SK-N-SH (cell line): ENCODE measurements around the gene CCDC14. TPM values are rescaled to one million over a fixed set of nuclear protein-coding genes. Genes with fewer than 3 reads are reported as not detected.

Experiments
- CTCF ChIA-PET: fragments of 300-600, 350-600 bp; formaldehyde crosslinking; extraction: SDS; loops from one replicate; lab custom pipeline; 2021; lab: Yijun Ruan, JAX
- POLR2A ChIA-PET: fragments of 350-600 bp; sonication (Branson Sonifier 250); formaldehyde crosslinking; extraction: SDS; loops from one replicate; lab custom pipeline; 2020; ENCODE audit warnings: antibody characterized with exemption, inconsistent platforms; lab: Yijun Ruan, JAX
- DNase-seq: peaks from one replicate; pipeline ENCODE4 v3.0.0; 2012
- H2AFZ ChIP-seq: fragments of 200-600 bp; sonication (generic); 2 replicates; pipeline ENCODE4 v1.8.1; 2016; ENCODE audit warnings: antibody characterized with exemption, mild to moderate bottlenecking, low read depth
- H3F3A ChIP-seq: fragments of 200-600 bp; sonication (generic); replicated peaks from 2 replicates; pipeline ENCODE3; 2016; ENCODE audit warnings: antibody characterized with exemption, mild to moderate bottlenecking; ENCODE audit not compliant: insufficient read depth
- H3K27ac ChIP-seq, 2 experiments: fragments of 200-500 bp in 1 of 2; fragments of 200-600 bp in 1 of 2; sonication (Bioruptor generic) in 1 of 2; sonication (generic), shearing (Covaris generic) in 1 of 2; 2 replicates each; pipeline versions ENCODE4 v1.5.1 to v1.6.1; 2014 to 2016; ENCODE audit warnings: low read depth in 2 of 2, inconsistent platforms in 1 of 2, low read length in 1 of 2, mild to moderate bottlenecking in 1 of 2, mixed read lengths in 1 of 2
- H3K27me3 ChIP-seq: fragments of 200-600 bp; sonication (generic), shearing (Covaris generic); 2 replicates; pipeline ENCODE4 v1.6.1; 2016; ENCODE audit warnings: mixed run types; ENCODE audit not compliant: insufficient read depth
- H3K36me3 ChIP-seq, 2 experiments: fragments of 200-500 bp in 1 of 2; fragments of 200-600 bp in 1 of 2; sonication (Bioruptor generic) in 1 of 2; sonication (generic) in 1 of 2; replicated peaks in 1 of 2; 2 replicates each; pipeline versions ENCODE3 to v1.5.1; 2014 to 2016; ENCODE audit warnings: low read length in 1 of 2, mild to moderate bottlenecking in 1 of 2; ENCODE audit not compliant: insufficient read depth in 2 of 2, control insufficient read depth in 1 of 2
- H3K4me1 ChIP-seq, 2 experiments: fragments of 200-500 bp in 1 of 2; fragments of 200-600 bp in 1 of 2; sonication (Bioruptor generic) in 1 of 2; sonication (generic), shearing (Covaris generic) in 1 of 2; 2 replicates each; pipeline versions ENCODE4 v1.5.1 to v1.6.1; 2014 to 2016; ENCODE audit warnings: low read depth in 1 of 2, low read length in 1 of 2, mixed run types in 1 of 2; ENCODE audit not compliant: insufficient read depth in 2 of 2, control insufficient read depth in 1 of 2
- H3K4me2 ChIP-seq: fragments of 200-600 bp; sonication (generic), shearing (Covaris generic); 2 replicates; pipeline ENCODE4 v1.6.1; 2017; ENCODE audit warnings: mixed run types
- H3K4me3 ChIP-seq, 2 experiments: fragments of 200-500 bp in 1 of 2; fragments of 200-600 bp in 1 of 2; sonication (Bioruptor generic) in 1 of 2; sonication (generic), shearing (Covaris generic) in 1 of 2; 2 replicates each; pipeline versions ENCODE4 v1.5.1 to v1.8.1; 2014 to 2016; ENCODE audit warnings: low read depth in 2 of 2, inconsistent platforms in 1 of 2, low read length in 1 of 2, mild to moderate bottlenecking in 1 of 2, mixed read lengths in 1 of 2, moderate library complexity in 1 of 2
- H3K79me2 ChIP-seq: fragments of 200-600 bp; sonication (generic); 2 replicates; pipeline ENCODE4 v1.8.1; 2017; ENCODE audit warnings: mild to moderate bottlenecking; ENCODE audit not compliant: insufficient read depth
- H3K9ac ChIP-seq: fragments of 200-600 bp; sonication (generic); 2 replicates; pipeline ENCODE4 v1.6.1; 2017; ENCODE audit warnings: mixed run types
- H3K9me2 ChIP-seq: fragments of 200-600 bp; sonication (generic); 2 replicates; pipeline ENCODE4 v1.6.1; 2017; ENCODE audit warnings: mixed run types
- H3K9me3 ChIP-seq: fragments of 200-600 bp; sonication (generic); 2 replicates; pipeline ENCODE4 v1.6.1; 2017; ENCODE audit warnings: mixed run types, mild to moderate bottlenecking, moderate library complexity
- H4K20me1 ChIP-seq: fragments of 200-600 bp; sonication (generic); 2 replicates; pipeline ENCODE4 v1.6.1; 2017; ENCODE audit warnings: mild to moderate bottlenecking, mixed run types; ENCODE audit not compliant: insufficient read depth
- EP300 ChIP-seq, 2 experiments: IDR thresholded peaks; 2 replicates each; pipeline versions ENCODE4 v1.4.0 to v1.6.1; 2012; ENCODE audit warnings: borderline replicate concordance in 1 of 2, low read depth in 1 of 2, low read length in 1 of 2
- FOXJ3 ChIP-seq: sonication (generic); formaldehyde crosslinking; IDR thresholded peaks from 2 replicates; pipeline ENCODE4 v1.5.1; 2020; ENCODE audit warnings: mild to moderate bottlenecking, missing genetic modification reagents
- JUND ChIP-seq: IDR thresholded peaks from 2 replicates; pipeline ENCODE4 v1.4.0; 2012
- MAX ChIP-seq: IDR thresholded peaks from 2 replicates; pipeline ENCODE4 v1.4.0; 2012; ENCODE audit warnings: low read depth
- MEF2A ChIP-seq: IDR thresholded peaks from 2 replicates; pipeline ENCODE4 v1.4.0; 2012; ENCODE audit warnings: low read depth, borderline replicate concordance
- POLR2AphosphoS5 ChIP-seq: IDR thresholded peaks from 2 replicates; pipeline ENCODE4 v1.6.1; 2012; ENCODE audit warnings: low read depth, low read length
- RAD21 ChIP-seq: IDR thresholded peaks from 2 replicates; pipeline ENCODE4 v1.6.1; 2012; ENCODE audit warnings: mild to moderate bottlenecking, low read length
- RFX5 ChIP-seq: IDR thresholded peaks from 2 replicates; pipeline ENCODE4 v1.6.1; 2012; ENCODE audit warnings: mild to moderate bottlenecking, improper control_type of control experiment, low read length
- RXRA ChIP-seq: IDR thresholded peaks from 2 replicates; pipeline ENCODE4 v1.4.0; 2012; ENCODE audit warnings: low read depth, mild to moderate bottlenecking, borderline replicate concordance
- USF1 ChIP-seq: IDR thresholded peaks from 2 replicates; pipeline ENCODE4 v1.4.0; 2012; ENCODE audit warnings: low read depth, borderline replicate concordance
- YY1 ChIP-seq: IDR thresholded peaks from 2 replicates; pipeline ENCODE4 v1.4.0; 2012; ENCODE audit warnings: low read depth, mild to moderate bottlenecking
- ZBTB33 ChIP-seq: IDR thresholded peaks from 2 replicates; pipeline ENCODE4 v1.4.0; 2012; ENCODE audit warnings: low read depth, borderline replicate concordance
- WGBS: methylation state at CpG from one replicate; pipeline ENCODE4 v1.1.6; 2017; ENCODE audit warnings: low lambda C conversion rate; 5-methylcytosine and 5-hydroxymethylcytosine counted together
- polyA plus RNA-seq, 3 experiments: library from polyadenylated mRNA; depleted of rRNA; stranded (reverse); fragments of >200 nt; gene quantifications; 2 replicates each; pipeline ENCODE4 v1.2.3, GENCODE V29; 2012

The CCDC14 gene
- polyA plus RNA-seq, 1 of the 3 experiments (the other 2 are of a cell fraction), result 147 TPM

DNA sequence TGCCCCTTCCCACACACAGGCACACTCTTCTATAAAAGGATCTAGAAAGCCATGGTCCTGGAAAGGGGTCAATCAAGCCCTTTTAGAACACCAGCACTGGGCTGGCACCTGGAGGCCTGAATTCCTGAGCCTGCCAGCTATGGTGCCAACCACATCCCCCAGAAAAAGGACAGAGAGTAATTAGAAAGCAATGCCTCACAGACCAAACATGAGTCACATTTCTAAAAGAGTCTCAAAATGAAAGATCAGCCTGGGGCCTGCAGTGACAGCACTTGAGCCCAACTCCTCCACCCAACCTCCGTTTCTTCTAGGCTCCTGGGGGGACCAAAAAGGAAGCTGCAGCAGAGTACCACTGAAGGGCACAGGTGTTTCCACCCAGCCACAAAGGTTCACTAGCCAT lies 91.0 kb downstream of the CCDC14 start (continued):
- TF ChIP-seq MEF2A, result peak; percentile 88

DNA sequence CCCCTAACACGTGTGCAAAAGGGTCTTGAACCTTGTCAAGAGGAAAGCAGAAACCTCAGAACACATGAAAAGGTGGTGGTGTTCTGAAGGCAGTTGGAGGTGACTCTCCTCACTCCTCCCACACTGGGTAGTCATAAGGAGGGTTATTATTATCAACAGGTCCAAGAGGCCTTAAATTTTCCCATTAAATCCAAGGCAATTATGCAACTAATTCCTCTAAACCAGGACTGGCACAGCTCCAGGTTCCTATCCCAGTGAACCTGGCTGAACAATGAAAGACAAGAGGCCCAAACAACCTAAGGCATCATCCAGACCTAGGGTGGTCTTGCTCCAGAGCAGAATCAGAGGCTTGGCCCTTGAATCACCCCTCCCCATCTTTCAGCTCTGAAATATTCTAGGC lies 91.9 kb downstream of the CCDC14 start:
- H3K4me2 ChIP-seq, result 0 out of 2 replicates have a peak overlapping the region, but pooled peaks have one; percentile 46
- peaks cover 49 to 74% of the 10 kb centered on the region in 2 experiments for H3K36me3 ChIP-seq
- H3K9me3 ChIP-seq, result 0 out of 2 replicates have a peak, but pooled peaks cover 3% of the 10 kb centered on the region
- peaks cover 29% of the 10 kb centered on the region for H3F3A ChIP-seq
- TF ChIP-seq YY1, result no peak
- TF ChIP-seq JUND, result no peak
- TF ChIP-seq EP300 (IDR thresholded peaks at IDR 0.05; ENCODE audit: borderline replicate concordance in 1 of 2, low read depth in 1 of 2, low read length in 1 of 2), result no peak
- TF ChIP-seq RFX5, result no peak
- TF ChIP-seq, all 33 proteins: peak for 0
- Histone ChIP-seq H3K27me3 (no peaks in the 10 kb centered on the region), H3K4me1 (peaks cover 2 to 25% of the 10 kb centered on the region in 2 experiments), H3K9ac (no peak overlapping the region), H4K20me1 (peaks cover 5% of the 10 kb centered on the region; the same call in 1 of the 2 replicates), H3K27ac (no peak overlapping the region; a peak in 1 of 4 replicates), H3K79me2 (peaks cover 99% of the 10 kb centered on the region), H3K4me3 (no peak overlapping the region), H2AFZ (no peak overlapping the region), H3K9me2 (no peaks in the 10 kb centered on the region)
- WGBS, result 90% methylated on average over 1 of the region's 1 CpG
- ChIA-PET CTCF (no interaction called here), POLR2A (no interaction called here)
- no peak for DNase-seq

DNA sequence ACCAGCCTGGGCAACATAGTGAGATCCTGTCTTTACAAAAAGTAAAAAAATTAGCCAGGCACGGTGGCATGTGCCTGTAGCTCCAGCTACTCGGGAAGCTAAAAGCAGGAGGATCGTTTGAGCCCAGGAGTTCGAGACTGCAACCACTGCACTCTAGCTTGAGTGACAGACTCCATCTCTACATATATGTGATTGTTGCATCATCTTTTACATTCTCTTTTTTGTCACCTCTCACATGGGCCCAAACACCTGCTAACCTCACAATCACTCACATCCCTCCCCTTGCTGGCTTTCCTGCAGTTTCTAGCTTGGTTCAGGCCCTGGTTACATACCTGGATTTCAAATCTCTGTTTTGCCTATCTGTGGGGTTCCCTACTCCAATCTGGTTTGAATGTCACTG lies 96.3 kb downstream of the CCDC14 start:
- Histone ChIP-seq H2AFZ (no peak overlapping the region), H3K9me3 (no peaks in the 10 kb centered on the region)
- POLR2A ChIA-PET, result no interaction called here

More for the DNA sequence above, 96.3 kb downstream of the CCDC14 start:
- no peak for DNase-seq
- WGBS, result 100% methylated on average over 1 of the region's 4 CpGs
- Histone ChIP-seq H3K27me3 (no peaks in the 10 kb centered on the region), H3K4me3 (no peak overlapping the region), H3K27ac (no peak overlapping the region), H3K36me3 (peaks cover 44 to 76% of the 10 kb centered on the region in 2 experiments), H3K4me2 (no peak overlapping the region), H3K79me2 (peaks cover 99% of the 10 kb centered on the region), H3K9ac (no peak overlapping the region), H4K20me1 (no peaks in the 10 kb centered on the region; the same call in 1 of the 2 replicates), H3F3A (peaks cover 24% of the 10 kb centered on the region), H3K4me1 (peaks cover 4% of the 10 kb centered on the region in 2 experiments; a peak in 3 of 4 replicates), H3K9me2 (no peaks in the 10 kb centered on the region)
- TF ChIP-seq ZBTB33 (no peak), MEF2A (no peak), RAD21 (no peak), USF1 (no peak), MAX (no peak), POLR2AphosphoS5 (no peak), RXRA (no peak), FOXJ3 (CRISPR knock-in tag) (no peak)
- CTCF ChIA-PET, result interaction anchor here (0.8 kb wide), 1 partner anchor 12 kb away, joined by 3 read pairs; no protein-coding TSS in a partner anchor

Other genes with a start within 250 kb of the CCDC14 start
- 262 and 272 TPM in 2 replicates for gene MYLK, start 76.9 kb downstream of the CCDC14 start, polyA plus RNA-seq (2012; rRNA removed)
- gene ROPN1, start 30.9 kb upstream of the CCDC14 start, polyA plus RNA-seq (2012; rRNA removed), result 0.05 TPM in 1 of 2 replicates, not detected in the other
- 10.1 and 11.0 TPM in 2 replicates for gene KALRN, start 72.1 kb upstream of the CCDC14 start, polyA plus RNA-seq (2012; rRNA removed)